Activated T-helper 1 cell treated with anti-CD3 and anti-CD28 coated beads, Interleukin-2, amount 50 U/mL, for 16 hours (primary cell): ENCODE results near the gene RASSF5.

ENCODE experiments used
- DNase-seq, 2 donors: peaks; one replicate each; pipeline ENCODE4 v3.0.0-alpha.2; 2020; ENCODE audit warnings: low read depth in 1 of 2, low spot score in 1 of 2

RASSF5 gene

DNA sequence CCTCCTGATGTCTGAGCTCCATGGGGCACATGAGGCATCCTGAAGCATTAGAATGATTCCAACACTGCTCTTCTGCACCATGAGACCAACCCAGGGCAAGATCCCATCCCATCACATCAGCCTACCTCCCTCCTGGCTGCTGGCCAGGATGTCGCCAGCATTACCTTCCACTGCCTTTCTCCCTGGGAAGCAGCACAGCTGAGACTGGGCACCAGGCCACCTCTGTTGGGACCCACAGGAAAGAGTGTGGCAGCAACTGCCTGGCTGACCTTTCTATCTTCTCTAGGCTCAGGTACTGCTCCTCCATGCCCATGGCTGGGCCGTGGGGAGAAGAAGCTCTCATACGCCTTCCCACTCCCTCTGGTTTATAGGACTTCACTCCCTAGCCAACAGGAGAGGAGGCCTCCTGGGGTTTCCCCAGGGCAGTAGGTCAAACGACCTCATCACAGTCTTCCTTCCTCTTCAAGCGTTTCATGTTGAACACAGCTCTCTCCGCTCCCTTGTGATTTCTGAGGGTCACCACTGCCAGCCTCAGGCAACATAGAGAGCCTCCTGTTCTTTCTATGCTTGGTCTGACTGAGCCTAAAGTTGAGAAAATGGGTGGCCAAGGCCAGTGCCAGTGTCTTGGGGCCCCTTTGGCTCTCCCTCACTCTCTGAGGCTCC lies 11.1 kb upstream of the RASSF5 start:
- DNase-seq, result no peak

- no peak for DNase-seq
Measured at GRCh38 chr1:206497363-206497762, 10.0 kb upstream of the RASSF5 start.

DNA sequence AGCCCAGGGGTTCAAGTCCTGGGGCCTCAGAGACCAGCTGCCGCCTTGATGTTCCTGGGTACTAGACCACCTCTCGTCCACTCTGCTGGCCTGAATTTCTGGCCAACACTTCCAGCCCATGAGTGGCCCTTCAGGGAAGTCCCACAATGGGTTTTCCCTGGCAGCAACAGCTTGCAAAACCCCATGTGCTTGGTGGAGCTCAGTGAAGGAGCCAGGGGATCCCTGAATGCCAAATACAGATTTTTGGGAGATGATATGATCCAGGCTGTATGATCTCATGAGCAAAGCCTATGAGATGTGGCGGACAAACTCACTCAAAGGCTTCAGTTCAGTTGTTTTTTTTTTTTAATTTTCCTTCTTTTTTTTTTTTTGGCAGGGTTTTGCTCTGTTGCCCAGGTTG lies 9.6 kb upstream of the RASSF5 start:
- DNase-seq, result no peak

GRCh38 chr1:206498685-206499084 lies 8.6 kb upstream of the RASSF5 start:
- DNase-seq, result no peak

GRCh38 chr1:206500046-206500445 lies 7.3 kb upstream of the RASSF5 start:
- no peak for DNase-seq

DNA sequence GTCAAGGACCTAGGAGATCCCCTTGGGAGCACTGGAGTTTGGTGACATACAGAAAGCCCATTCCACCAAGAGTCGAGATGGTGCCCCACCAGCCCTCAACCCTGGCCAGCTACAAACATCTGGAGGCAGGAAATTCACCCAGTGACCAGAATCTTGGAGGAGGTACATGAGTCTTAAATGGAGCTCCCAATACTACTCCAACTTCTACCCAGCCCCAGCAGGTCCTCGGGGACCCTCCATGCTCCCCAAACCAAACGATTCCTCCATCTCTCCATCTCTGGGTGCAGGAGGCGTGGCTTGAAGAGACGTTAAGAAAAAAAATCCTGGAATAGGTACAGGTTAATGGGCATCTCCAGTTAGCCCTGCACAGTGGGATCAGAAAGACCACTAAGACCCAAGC lies 5.5 kb upstream of the RASSF5 start:
- no peak for DNase-seq

DNA sequence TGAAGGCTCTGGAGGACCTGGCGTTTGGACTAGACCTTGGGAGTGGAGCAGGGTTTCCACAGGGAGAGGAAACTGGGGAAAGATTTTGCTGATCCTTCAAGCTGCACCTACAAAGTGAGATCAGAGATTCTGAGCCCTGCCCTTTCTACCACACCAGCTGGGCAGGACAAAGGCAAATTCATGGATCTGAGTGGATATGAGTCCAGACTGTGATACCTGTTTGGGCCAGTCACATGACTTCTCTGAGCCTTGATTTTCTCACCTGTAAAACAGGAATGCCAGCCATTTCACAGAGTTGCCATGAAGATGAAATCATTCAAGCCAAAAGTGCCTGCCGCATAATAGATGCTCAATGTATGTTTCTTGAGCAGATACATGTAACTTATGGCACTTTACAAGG lies 4.9 kb upstream of the RASSF5 start:
- no peak for DNase-seq

DNA sequence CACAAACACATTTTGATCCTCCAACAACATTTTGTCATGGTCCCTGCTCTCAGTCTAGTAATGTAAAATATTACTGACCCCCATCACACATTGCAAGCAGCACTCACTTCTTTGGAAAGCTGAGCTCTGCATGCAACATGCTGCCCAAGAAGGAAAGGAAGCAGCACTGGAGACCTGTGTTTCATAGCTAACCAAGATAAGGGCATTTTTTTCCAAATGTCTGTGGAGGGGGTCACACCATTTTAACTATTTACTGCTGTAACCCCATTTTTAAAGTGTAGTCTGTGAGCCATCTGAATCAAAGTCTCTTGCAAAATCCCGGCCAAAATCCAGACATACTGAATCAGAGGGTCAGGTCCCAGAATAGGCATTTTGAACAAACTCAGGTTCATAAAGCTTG lies 4.5 kb upstream of the RASSF5 start:
- DNase-seq, result no peak

DNA sequence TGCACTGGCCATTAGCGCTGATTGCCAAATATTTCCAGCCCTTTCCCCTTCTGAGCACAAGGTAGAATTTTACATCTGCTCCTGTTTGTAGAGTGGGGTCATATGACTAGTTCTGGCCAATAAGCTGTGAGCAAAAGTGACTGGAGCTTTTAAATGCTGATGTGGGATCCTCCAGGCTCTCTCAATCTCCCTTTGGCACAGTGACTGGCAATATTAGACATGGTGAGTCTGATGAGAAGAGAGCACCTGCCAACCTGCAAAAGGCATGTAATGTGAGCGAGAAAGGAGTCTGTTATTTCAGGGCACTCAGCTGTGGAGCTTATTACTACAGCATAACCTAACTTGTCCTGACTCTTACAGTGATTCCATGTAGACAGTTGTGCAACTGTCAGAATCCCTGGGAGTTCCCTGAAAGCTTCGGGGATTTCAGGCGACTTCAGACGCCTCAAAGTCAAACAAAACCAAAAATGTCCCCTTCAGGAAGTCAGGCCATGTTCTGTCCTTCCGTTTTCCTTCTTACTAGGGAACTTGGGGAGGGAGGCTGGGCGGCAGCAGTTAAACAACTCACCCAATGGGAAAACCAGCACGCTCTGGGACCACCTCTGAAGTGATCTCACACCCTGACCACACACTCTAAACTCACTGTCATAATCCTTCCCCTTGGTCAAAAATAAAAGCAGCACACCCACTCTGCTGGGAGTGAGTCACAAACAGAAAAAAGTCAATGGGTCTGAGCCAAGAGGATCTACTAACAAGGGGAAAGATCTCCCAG lies 3.6 kb upstream of the RASSF5 start:
- DNase-seq, result no peak

DNA sequence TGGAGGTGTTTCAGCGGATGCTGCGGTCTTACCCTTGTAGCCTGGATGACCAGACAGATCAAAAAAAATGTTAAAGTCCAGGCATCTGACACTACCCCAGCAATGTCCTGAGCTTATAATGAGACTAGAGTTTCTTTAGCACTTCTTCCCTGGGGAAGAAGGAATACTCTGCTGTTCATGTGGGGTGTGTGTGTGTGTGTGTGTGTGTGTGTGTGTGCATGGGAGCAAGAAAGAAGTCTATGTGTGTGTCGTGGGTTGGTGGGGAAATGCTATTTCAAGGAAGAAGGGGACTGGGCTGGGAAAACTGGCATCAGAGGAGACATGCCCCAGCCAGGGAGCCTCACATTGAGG lies 3.0 kb upstream of the RASSF5 start:
- DNase-seq, result no peak

DNA sequence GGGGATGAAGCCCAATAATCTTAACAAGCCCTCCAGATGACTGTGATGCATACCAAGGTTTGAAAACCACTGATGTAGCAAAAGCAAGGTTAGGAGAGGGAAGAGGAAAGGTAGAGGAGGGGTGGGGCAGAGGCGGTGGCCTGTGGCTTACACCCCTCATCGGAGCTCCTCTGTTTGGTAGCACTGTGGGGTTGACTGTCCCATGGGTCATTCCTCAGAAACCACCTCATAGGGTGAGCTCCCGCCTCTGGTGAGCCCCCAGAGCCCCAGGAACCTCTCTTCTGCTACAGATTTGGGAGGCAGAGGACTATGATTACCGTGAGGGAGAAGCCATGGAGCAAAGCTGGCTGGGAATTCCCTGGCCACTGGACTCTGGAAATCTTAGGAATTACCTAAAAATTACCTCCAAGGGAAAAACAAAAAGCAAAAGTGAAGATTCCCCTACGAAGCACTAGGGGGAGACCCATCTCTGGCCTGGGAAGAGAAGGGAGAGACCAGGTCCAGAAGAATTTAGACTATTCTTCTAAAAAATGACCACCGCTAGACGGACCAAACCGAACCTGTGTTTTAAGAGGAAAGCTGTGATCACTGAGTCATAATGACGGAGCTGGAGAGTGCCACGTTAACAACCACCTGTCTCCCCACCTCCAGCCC lies 1.5 kb upstream of the RASSF5 start:
- DNase-seq, result no peak

GRCh38 chr1:206506405-206507283 lies 687 bp upstream of the RASSF5 start:
- DNase-seq, result no peak

DNA sequence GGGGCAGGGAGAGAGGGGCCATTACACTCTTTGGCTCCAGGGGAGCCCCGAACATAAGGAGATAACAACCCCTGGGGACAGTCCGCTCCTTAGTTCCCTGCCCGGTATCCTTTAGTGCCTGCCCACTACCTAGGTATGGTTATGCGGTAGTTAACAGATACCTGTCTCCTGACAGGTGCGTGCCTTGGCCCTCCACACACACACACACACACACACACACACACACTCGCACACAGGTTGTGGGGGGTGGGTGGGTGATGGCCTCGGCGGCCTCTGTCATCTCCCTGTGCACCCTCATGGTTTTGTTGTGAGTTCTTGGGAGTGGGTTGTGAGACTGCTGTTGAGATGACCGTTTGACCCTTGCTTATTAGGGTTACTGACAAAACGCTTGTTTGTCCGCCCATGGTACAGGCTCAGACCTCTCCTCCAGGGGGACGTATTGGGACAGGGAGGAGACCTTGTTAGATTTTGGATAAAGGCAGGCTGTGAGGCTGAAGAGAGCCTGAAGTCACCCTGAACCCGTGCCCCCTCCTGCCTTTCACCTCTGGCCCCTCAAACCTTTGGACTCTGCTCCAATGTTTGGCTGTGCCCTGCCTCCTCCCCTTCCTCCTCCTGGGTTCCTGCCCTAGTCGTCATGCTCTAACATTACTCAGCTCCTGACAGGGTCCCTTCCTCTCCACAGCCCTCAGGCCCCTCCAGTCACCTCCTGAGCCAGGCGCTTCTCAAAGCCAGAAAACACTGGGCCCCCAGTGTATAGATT lies 979 bp downstream of the RASSF5 start:
- no peak for DNase-seq

GRCh38 chr1:206508956-206509355 lies 1.6 kb downstream of the RASSF5 start:
- no peak for DNase-seq

DNA sequence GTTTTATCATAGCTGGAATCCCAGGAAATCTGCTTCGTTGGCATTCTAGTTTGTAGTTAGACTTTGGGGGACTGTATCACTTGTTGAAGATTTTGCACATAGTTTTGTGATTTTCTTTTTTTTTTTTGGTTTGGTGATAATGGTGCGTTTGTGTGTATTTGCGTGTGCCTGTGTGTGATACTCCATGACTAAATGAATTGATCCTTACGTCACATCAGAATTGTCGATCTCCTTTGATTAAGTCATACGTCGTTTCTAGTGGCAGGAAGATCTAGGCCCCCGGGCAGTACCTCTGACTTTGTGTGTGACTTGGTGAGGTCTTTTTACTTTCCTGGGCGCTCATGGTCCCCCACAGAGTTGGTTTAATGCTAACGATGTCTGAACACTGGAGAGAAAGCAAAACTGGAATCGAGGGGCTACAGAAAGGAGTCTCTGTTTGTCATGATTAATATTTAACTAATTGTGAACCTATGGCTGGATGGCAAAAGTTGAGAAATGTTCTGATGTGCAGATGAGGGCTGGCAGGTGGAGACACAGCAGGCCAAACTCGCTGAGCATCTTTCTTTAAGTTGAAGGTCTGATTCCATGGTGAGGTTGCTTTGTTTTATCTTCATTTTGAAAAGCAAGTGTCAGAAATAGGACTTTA lies 2.4 kb downstream of the RASSF5 start:
- no peak for DNase-seq

- no peak for DNase-seq
Measured at GRCh38 chr1:206510371-206510770, 3.0 kb downstream of the RASSF5 start.

DNA sequence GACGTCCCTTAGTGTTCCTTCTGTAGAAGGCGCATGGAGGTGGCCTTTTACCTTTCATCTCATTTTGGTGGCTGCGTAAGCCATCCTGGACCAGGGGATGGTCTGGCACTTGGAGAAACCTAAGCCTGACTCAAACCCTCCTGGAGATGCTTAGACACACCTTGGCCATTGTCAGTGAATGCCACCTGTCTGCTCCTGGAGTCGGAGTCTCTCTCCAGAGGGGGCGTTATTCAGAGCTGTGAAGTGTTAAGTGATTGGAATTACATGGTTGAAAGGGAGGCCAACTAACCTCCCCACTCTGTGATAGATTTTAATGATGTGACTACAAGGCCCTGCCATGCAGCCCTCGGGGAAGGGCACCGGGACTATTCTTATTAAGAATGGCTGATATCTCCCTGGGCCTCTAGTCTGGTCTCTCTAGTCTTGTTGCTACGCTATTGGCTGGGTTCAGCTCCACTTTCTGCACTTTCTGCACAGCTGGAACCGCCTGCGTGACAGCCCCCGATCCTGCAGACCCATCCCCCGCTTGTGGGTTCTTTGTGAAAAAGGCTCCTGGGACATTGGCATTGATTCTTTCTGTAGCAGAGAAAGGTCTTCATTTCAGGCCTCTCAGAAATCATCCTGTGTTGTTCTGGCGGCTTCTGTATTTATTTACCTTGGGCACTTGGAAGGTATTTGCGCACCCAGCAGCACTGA lies 4.2 kb downstream of the RASSF5 start:
- DNase-seq, result no peak

- DNase-seq, result no peak
Measured at GRCh38 chr1:206512058-206512850, 4.9 kb downstream of the RASSF5 start.

DNA sequence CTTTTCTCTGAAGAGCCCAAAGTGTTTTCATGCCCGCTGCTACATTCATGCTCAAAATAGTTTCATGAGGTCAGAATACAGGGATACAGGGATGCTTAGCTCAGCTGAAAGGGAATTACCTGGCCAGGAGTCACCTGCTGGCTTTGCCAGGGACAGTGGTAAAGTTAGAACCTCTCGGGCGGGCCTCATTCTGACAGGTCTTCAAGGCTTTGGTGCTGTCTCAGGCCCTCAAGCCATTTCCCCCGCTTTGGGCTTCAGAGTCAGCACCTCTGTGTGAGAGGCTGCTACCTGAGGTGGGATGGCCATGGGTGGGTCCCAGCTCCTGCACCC lies 5.5 kb downstream of the RASSF5 start:
- DNase-seq, result no peak
